K562 (cell line): ENCODE data around the gene SOS2. TPM values are rescaled to one million over a fixed set of nuclear protein-coding genes. Genes with fewer than 3 reads are reported as not detected.

Experiments
- ATAC-seq: fragments of 200-7000 bp; cut with Tn5 transposase; 3 replicates; pipeline ENCODE4 v1.9.1; 2020; ENCODE audit warnings: moderate library complexity
- BruUV-seq: library from RNA; stranded (reverse); fragments of 400-500 nt; replicated peaks from 2 replicates; lab custom pipeline; 2021; lab: Mats Ljungman, UMichigan
- CTCF ChIA-PET: fragments of 300-600 bp; formaldehyde crosslinking; extraction: SDS; loops from one replicate; lab custom pipeline; 2021; ENCODE audit warnings: low intra/inter-chr PET ratio; lab: Yijun Ruan, JAX
- POLR2A ChIA-PET: fragments of 300-600, 350-650 bp; sonication (Branson Sonifier 250); formaldehyde crosslinking; extraction: SDS; loops from one replicate; lab custom pipeline; 2021; ENCODE audit warnings: antibody characterized with exemption, inconsistent platforms; lab: Yijun Ruan, JAX
- DNase-seq, 4 experiments: peaks; one replicate each; pipeline versions ENCODE4 v3.0.0 to v3.0.0-alpha.2; 2011 to 2018; ENCODE audit warnings: low spot score in 3 of 4, mixed read lengths in 3 of 4; ENCODE audit errors: extremely low read depth in 1 of 4
- FAIRE-seq: peaks from 2 replicates; lab custom pipeline; 2011; peaks lifted over from hg19 to GRCh38; lab: Jason Lieb, UNC
- H2AFZ ChIP-seq: 2 replicates; pipeline ENCODE4 v1.6.0; 2011; ENCODE audit warnings: low read depth, low read length, control low read depth, inconsistent platforms
- H3K27ac ChIP-seq: fragments of 200-600 bp; 3 replicates; pipeline ENCODE4 v1.8.0; 2011; ENCODE audit warnings: low read depth, mild to moderate bottlenecking, control low read depth, inconsistent platforms, low read length, moderate library complexity, mixed read lengths; ENCODE audit errors: extremely low read depth
- H3K27me3 ChIP-seq, 2 experiments: fragments of 300-600 bp in 1 of 2; 2 replicates in 1 of 2; 3 replicates in 1 of 2; pipeline versions ENCODE4 v1.6.0 to v1.8.0; 2011; ENCODE audit warnings: inconsistent platforms in 2 of 2, low read length in 2 of 2, mild to moderate bottlenecking in 1 of 2, mixed read lengths in 1 of 2, moderate library complexity in 1 of 2; ENCODE audit not compliant: control insufficient read depth in 2 of 2, insufficient read depth in 2 of 2
- H3K36me3 ChIP-seq: fragments of 300-600 bp; 3 replicates; pipeline ENCODE4 v1.8.0; 2011; ENCODE audit warnings: mild to moderate bottlenecking, low read length, inconsistent platforms; ENCODE audit not compliant: control insufficient read depth, insufficient read depth
- H3K4me1 ChIP-seq, 2 experiments: fragments of 200-600 bp in 1 of 2; replicated peaks in 1 of 2; 2 replicates in 1 of 2; 3 replicates in 1 of 2; pipeline versions ENCODE4 v1.5.1 to v1.8.0; 2011; ENCODE audit warnings: inconsistent platforms in 2 of 2, low read length in 2 of 2, mild to moderate bottlenecking in 1 of 2, mixed read lengths in 1 of 2, moderate library complexity in 1 of 2; ENCODE audit not compliant: control insufficient read depth in 2 of 2, insufficient read depth in 2 of 2
- H3K4me2 ChIP-seq: 2 replicates; pipeline ENCODE4 v1.6.1; 2011; ENCODE audit warnings: low read length, control low read depth, inconsistent platforms, mixed read lengths; ENCODE audit not compliant: insufficient read depth
- H3K4me3 ChIP-seq: fragments of 200-600 bp; sonication (generic), shearing (Covaris generic); 2 replicates; pipeline ENCODE4 v1.5.1; 2016; ENCODE audit warnings: control low read depth, inconsistent platforms
- H3K79me2 ChIP-seq: fragments of 200-600 bp; 3 replicates; pipeline ENCODE4 v1.8.0; 2011; ENCODE audit warnings: low read length, inconsistent platforms; ENCODE audit not compliant: control insufficient read depth, insufficient read depth
- H3K9ac ChIP-seq, 2 experiments: 2 replicates each; pipeline versions ENCODE4 v1.6.0 to v1.6.1; 2011; ENCODE audit warnings: low read depth in 2 of 2, low read length in 2 of 2, control low read depth in 1 of 2, inconsistent platforms in 1 of 2, mild to moderate bottlenecking in 1 of 2, mixed read lengths in 1 of 2; ENCODE audit not compliant: insufficient read depth in 1 of 2
- H3K9me1 ChIP-seq: one replicate; pipeline ENCODE4 v1.6.0; 2011; ENCODE audit warnings: inconsistent platforms, mild to moderate bottlenecking, low read length, moderate library complexity; ENCODE audit not compliant: control insufficient read depth, insufficient read depth
- H3K9me3 ChIP-seq: replicated peaks from 2 replicates; pipeline ENCODE4 v1.5.1; 2011; ENCODE audit warnings: low read depth, low read length, inconsistent platforms; ENCODE audit not compliant: control insufficient read depth, insufficient read depth
- H4K20me1 ChIP-seq: replicated peaks from 2 replicates; pipeline ENCODE4 v1.6.1; 2011; ENCODE audit warnings: low read length, inconsistent platforms, mixed read lengths; ENCODE audit not compliant: control insufficient read depth, insufficient read depth
- ARHGAP35 ChIP-seq: fragments of 450-650 bp; IDR thresholded peaks from 2 replicates; pipeline ENCODE4 v1.6.1; 2018; ENCODE audit not compliant: partially characterized antibody
- ATF1 ChIP-seq, 2 experiments: fragments of 450-650 bp in 1 of 2; IDR thresholded peaks; 2 replicates each; pipeline ENCODE4 v1.6.1; 2016; ENCODE audit warnings: missing compliant biosample characterization in 1 of 2, missing genetic modification characterization in 1 of 2
- CBX3 ChIP-seq, 2 experiments: IDR thresholded peaks; 1 replicate in 1 of 2; 2 replicates in 1 of 2; pipeline ENCODE4 v1.6.1; 2012; ENCODE audit warnings: inconsistent platforms in 2 of 2, low read length in 2 of 2, borderline replicate concordance in 1 of 2, control low read depth in 1 of 2
- CSDE1 ChIP-seq, 2 experiments: fragments of 450-650 bp; IDR thresholded peaks; 2 replicates each; pipeline ENCODE4 v1.6.1; 2016; ENCODE audit warnings: mild to moderate bottlenecking in 1 of 2
- DIDO1 ChIP-seq: fragments of 450-650 bp; IDR thresholded peaks from 2 replicates; pipeline ENCODE4 v1.6.1; 2016; ENCODE audit warnings: low read depth, missing biosample characterization, missing genetic modification characterization
- FUS ChIP-seq: fragments of 200-400 bp; formaldehyde crosslinking; optimal IDR thresholded peaks from 2 replicates; pipeline ENCODE3; 2017; ENCODE audit warnings: low read depth, low read length
- PHF21A ChIP-seq: fragments of 450-650 bp; IDR thresholded peaks from 2 replicates; pipeline ENCODE4 v1.6.1; 2017; ENCODE audit warnings: low read depth, borderline replicate concordance
- SMARCA4 ChIP-seq: fragments of 450-650 bp; IDR thresholded peaks from 2 replicates; pipeline ENCODE4 v1.6.1; 2016
- TFAP4 ChIP-seq: sonication (generic); formaldehyde crosslinking; IDR thresholded peaks from 2 replicates; pipeline ENCODE4 v1.8.0; 2022; ENCODE audit warnings: missing genetic modification reagents, mild to moderate bottlenecking, moderate library complexity, borderline replicate concordance
- ZBTB9 ChIP-seq: fragments of 450-650 bp; formaldehyde crosslinking; IDR thresholded peaks from 2 replicates; pipeline ENCODE4 v1.4.0; 2020; ENCODE audit warnings: mild to moderate bottlenecking, moderate library complexity
- ZNF436 ChIP-seq: fragments of 250-450, 450-650 bp; sonication (Bioruptor Pico); formaldehyde crosslinking; IDR thresholded peaks from 2 replicates; pipeline ENCODE4 v1.7.0; 2020; ENCODE audit warnings: mild to moderate bottlenecking
- ZNF764 ChIP-seq: fragments of 250-450 bp; sonication (Bioruptor Pico); IDR thresholded peaks from 2 replicates; pipeline ENCODE4 v1.4.0; 2020; ENCODE audit warnings: low read depth, mild to moderate bottlenecking, moderate library complexity
- WGBS: fragments of 100-300 bp; shearing (Covaris generic); methylation state at CpG from one replicate; pipeline ENCODE4 v1.1.6; 2016; ENCODE audit warnings: low coverage, mixed read lengths; ENCODE audit not compliant: insufficient coverage; ENCODE audit errors: missing lambda C conversion rate; 5-methylcytosine and 5-hydroxymethylcytosine counted together
- in situ Hi-C: fragments of 300-500 bp; cut with MboI; formaldehyde crosslinking; loops from 4 replicates; pipeline ENCODE4 v1.15.0; 2018; ENCODE audit warnings: inconsistent platforms, mixed read lengths
- intact Hi-C: fragments of 100-400 bp; cut with micrococcal nuclease; formaldehyde crosslinking; loops from 2 replicates; pipeline ENCODE4 v1.14.2; 2022
- polyA plus RNA-seq, 8 experiments: library from polyadenylated mRNA; depleted of rRNA in 4 of 8; stranded (reverse) in 5 of 8; unstranded in 3 of 8; fragments of >200 nt; fragmentation: Nextera tagmentation in 2 of 8; fragmentation: Illumina TruSeq in 1 of 8; extraction: Ambion mirVana in 2 of 8; extraction: Trizol in 1 of 8; gene quantifications; 2 replicates each; pipeline versions ENCODE4 v1.2.1 to v1.2.3, GENCODE V29; 2011 to 2014; ENCODE audit warnings: inconsistent platforms in 1 of 8, missing spikeins in 1 of 8
- total RNA-seq, 7 experiments: library from RNA; depleted of rRNA in 6 of 7; stranded (reverse); fragments of >200 nt in 6 of 7; fragmentation: Illumina TruSeq in 2 of 7; extraction: Trizol in 2 of 7; gene quantifications; 2 replicates each; pipeline versions ENCODE4 v1.2.1 to v1.2.3, GENCODE V29; 2011 to 2021; ENCODE audit warnings: low replicate concordance in 1 of 7
- TF ChIP-seq, protein P1 (sequence below): sonication (generic); IDR thresholded peaks from 2 replicates; pipeline ENCODE4 v1.6.1; 2016
- TF ChIP-seq, protein P2 (sequence below): sonication (generic); formaldehyde crosslinking; IDR thresholded peaks from 2 replicates; pipeline ENCODE4 v1.8.1; 2023; ENCODE audit warnings: mild to moderate bottlenecking, missing genetic modification reagents

SOS2 gene
- total and polyA plus RNA-seq, 9 of the 15 experiments (the other 6 are each of a cell fraction or from before 2014, with no cell fraction given) = 2.2 to 13.1 (median 10.5) TPM

GRCh38 chr14:50103558-50103957, 127.8 kb downstream of the SOS2 start:
- 83% methylated on average over 6 of the region's 6 CpGs for WGBS
- no peak for FAIRE-seq

More at GRCh38 chr14:50103558-50103957, 127.8 kb downstream of the SOS2 start:
- Histone ChIP-seq H3K27ac (no peak overlapping the region), H2AFZ (no peak overlapping the region), H3K4me2 (no peak overlapping the region), H3K27me3 (no peaks in the 10 kb centered on the region), H3K9me1 (no peaks in the 10 kb centered on the region), H3K4me1 (no peaks in the 10 kb centered on the region; a peak in 1 of 5 replicates), H3K9ac (no peak overlapping the region), H3K9me3 (no peaks in the 10 kb centered on the region), H3K36me3 (peaks cover 7% of the 10 kb centered on the region; the same call in 1 of the 3 replicates), H3K79me2 (no peaks in the 10 kb centered on the region), H3K4me3 (no peak overlapping the region), H4K20me1 (no peaks in the 10 kb centered on the region)
- intact Hi-C loops = loop anchor here (2.0 kb wide), 1 partner anchor 65 kb away; no protein-coding TSS in a partner anchor
- no TSS peak for BruUV-seq
- in situ Hi-C loops = loop anchor here (5.0 to 25.0 kb wide), 2 partner anchors 241 to 466 kb away; partner anchors contain the start of gene DNAAF2
- DNase-seq (no peak), ATAC-seq (no peak)
- POLR2A ChIA-PET = interaction anchor here (0.6 to 4.0 kb wide), 3 partner anchors 8 to 241 kb away, joined by 3 to 12 read pairs (median 3); no protein-coding TSS in a partner anchor
- CTCF ChIA-PET = interaction anchor here (2.8 kb wide), 1 partner anchor 239 kb away, joined by 17 read pairs; no protein-coding TSS in a partner anchor
- TF ChIP-seq, protein P1, sequence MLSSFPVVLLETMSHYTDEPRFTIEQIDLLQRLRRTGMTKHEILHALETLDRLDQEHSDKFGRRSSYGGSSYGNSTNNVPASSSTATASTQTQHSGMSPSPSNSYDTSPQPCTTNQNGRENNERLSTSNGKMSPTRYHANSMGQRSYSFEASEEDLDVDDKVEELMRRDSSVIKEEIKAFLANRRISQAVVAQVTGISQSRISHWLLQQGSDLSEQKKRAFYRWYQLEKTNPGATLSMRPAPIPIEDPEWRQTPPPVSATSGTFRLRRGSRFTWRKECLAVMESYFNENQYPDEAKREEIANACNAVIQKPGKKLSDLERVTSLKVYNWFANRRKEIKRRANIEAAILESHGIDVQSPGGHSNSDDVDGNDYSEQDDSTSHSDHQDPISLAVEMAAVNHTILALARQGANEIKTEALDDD = no peak
- no peak for TF ChIP-seq TFAP4 (CRISPR knock-in tag)
- TF ChIP-seq CBX3 (IDR thresholded peaks at IDR 0.05; ENCODE audit: borderline replicate concordance in 1 of 2, low read length in 2 of 2) = no peak
- no peak for TF ChIP-seq FUS
- no peak for TF ChIP-seq PHF21A
- no peak for TF ChIP-seq ZNF436 (CRISPR knock-in tag)
- TF ChIP-seq ZBTB9 = no peak
- TF ChIP-seq ZNF764 = no peak
- no peak for TF ChIP-seq SMARCA4
- TF ChIP-seq, protein P2, sequence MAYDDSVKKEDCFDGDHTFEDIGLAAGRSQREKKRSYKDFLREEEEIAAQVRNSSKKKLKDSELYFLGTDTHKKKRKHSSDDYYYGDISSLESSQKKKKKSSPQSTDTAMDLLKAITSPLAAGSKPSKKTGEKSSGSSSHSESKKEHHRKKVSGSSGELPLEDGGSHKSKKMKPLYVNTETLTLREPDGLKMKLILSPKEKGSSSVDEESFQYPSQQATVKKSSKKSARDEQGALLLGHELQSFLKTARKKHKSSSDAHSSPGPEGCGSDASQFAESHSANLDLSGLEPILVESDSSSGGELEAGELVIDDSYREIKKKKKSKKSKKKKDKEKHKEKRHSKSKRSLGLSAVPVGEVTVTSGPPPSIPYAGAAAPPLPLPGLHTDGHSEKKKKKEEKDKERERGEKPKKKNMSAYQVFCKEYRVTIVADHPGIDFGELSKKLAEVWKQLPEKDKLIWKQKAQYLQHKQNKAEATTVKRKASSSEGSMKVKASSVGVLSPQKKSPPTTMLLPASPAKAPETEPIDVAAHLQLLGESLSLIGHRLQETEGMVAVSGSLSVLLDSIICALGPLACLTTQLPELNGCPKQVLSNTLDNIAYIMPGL (CRISPR knock-in tag) = no peak
- TF ChIP-seq DIDO1 (tag) = no peak
- TF ChIP-seq CSDE1 (IDR thresholded peaks at IDR 0.05) = no peak
- no peak for TF ChIP-seq ATF1 (CRISPR knock-in tag; IDR thresholded peaks at IDR 0.05)
- no peak for TF ChIP-seq ATF1 (tag; IDR thresholded peaks at IDR 0.05)
- no peak for TF ChIP-seq ARHGAP35
